ENCODE data around the gene MAP2K5.

- TF ChIP-seq CTCF (IDR thresholded peaks at IDR 0.05; ENCODE audit: insufficient read depth, low read depth, low read length): no peak
- no peak for TF ChIP-seq EZH2 (IDR thresholded peaks at IDR 0.05; ENCODE audit: insufficient read depth, low read length)
These were observed 201.1 kb downstream of the MAP2K5 start for GRCh38 chr15:67743558-67743957.

Data from astrocyte (in vitro differentiated cells and primary cell).